Activated T-helper 1 cell treated with anti-CD3 and anti-CD28 coated beads, Interleukin-2, amount 50 U/mL, for 16 hours (primary cell): Measurements from ENCODE around the gene PHLDB1.

Experiments
- DNase-seq, 2 donors: peaks; one replicate each; pipeline ENCODE4 v3.0.0-alpha.2; 2020; ENCODE audit warnings: low read depth in 1 of 2, low spot score in 1 of 2

The PHLDB1 gene

GRCh38 chr11:118638726-118639125, 31.3 kb downstream of the PHLDB1 start:
- no peak for DNase-seq

GRCh38 chr11:118639899-118640298, 32.5 kb downstream of the PHLDB1 start:
- no peak for DNase-seq

- no peak for DNase-seq
These were observed 33.1 kb downstream of the PHLDB1 start for GRCh38 chr11:118640332-118641154.

- DNase-seq = no peak
These were observed 34.1 kb downstream of the PHLDB1 start for GRCh38 chr11:118641397-118642019.

- DNase-seq = no peak
These were observed 36.0 kb downstream of the PHLDB1 start for GRCh38 chr11:118643142-118643994.

- no peak for DNase-seq
These were observed 36.6 kb downstream of the PHLDB1 start for GRCh38 chr11:118643995-118644345.

- DNase-seq = no peak
These were observed 37.1 kb downstream of the PHLDB1 start for GRCh38 chr11:118644496-118644895.

- no peak for DNase-seq
These were observed 37.8 kb downstream of the PHLDB1 start for GRCh38 chr11:118645066-118645715.

- DNase-seq = no peak
These were observed 39.0 kb downstream of the PHLDB1 start for GRCh38 chr11:118646393-118646792.

GRCh38 chr11:118648291-118648690, 40.9 kb downstream of the PHLDB1 start:
- no peak for DNase-seq

GRCh38 chr11:118649941-118650340, 42.5 kb downstream of the PHLDB1 start:
- DNase-seq = no peak

- no peak for DNase-seq
These were observed 43.0 kb downstream of the PHLDB1 start for GRCh38 chr11:118650366-118650765.

GRCh38 chr11:118651820-118652219, 44.4 kb downstream of the PHLDB1 start:
- DNase-seq = no peak

GRCh38 chr11:118652681-118653181, 45.3 kb downstream of the PHLDB1 start:
- no peak for DNase-seq

- no peak for DNase-seq
These were observed 46.4 kb downstream of the PHLDB1 start for GRCh38 chr11:118653684-118654390.

- DNase-seq = no peak
These were observed 48.2 kb downstream of the PHLDB1 start for GRCh38 chr11:118655486-118656190.

- no peak for DNase-seq
These were observed 49.2 kb downstream of the PHLDB1 start for GRCh38 chr11:118656563-118657165.

GRCh38 chr11:118657238-118657637, 49.8 kb downstream of the PHLDB1 start:
- DNase-seq = no peak

GRCh38 chr11:118657709-118658428, 50.5 kb downstream of the PHLDB1 start:
- no peak for DNase-seq
